ENCODE data around the gene LPCAT4. TPM values are rescaled to one million over a fixed set of nuclear protein-coding genes. Genes with fewer than 3 reads are reported as not detected.

The LPCAT4 gene
- total RNA-seq, 4 donors from 2014 or later = 2.4 to 73.1 (median 7.3) TPM

GRCh38 chr15:34336231-34336990 lies 30.6 kb downstream of the LPCAT4 start:
- Histone ChIP-seq H3K27me3 (no peaks in the 10 kb centered on the region), H3K9me3 (no peaks in the 10 kb centered on the region), H3K27ac (peak overlapping the region; percentile 84 to 90), H3K4me3 (peak overlapping the region; percentile 69 to 89), H3K36me3 (no peaks in the 10 kb centered on the region), H3K4me1 (peaks cover 8 to 10% of the 10 kb centered on the region in 2 donors)
- TF ChIP-seq POLR2A (IDR thresholded peaks at IDR 0.05) = no peak
- TF ChIP-seq, protein P1, sequence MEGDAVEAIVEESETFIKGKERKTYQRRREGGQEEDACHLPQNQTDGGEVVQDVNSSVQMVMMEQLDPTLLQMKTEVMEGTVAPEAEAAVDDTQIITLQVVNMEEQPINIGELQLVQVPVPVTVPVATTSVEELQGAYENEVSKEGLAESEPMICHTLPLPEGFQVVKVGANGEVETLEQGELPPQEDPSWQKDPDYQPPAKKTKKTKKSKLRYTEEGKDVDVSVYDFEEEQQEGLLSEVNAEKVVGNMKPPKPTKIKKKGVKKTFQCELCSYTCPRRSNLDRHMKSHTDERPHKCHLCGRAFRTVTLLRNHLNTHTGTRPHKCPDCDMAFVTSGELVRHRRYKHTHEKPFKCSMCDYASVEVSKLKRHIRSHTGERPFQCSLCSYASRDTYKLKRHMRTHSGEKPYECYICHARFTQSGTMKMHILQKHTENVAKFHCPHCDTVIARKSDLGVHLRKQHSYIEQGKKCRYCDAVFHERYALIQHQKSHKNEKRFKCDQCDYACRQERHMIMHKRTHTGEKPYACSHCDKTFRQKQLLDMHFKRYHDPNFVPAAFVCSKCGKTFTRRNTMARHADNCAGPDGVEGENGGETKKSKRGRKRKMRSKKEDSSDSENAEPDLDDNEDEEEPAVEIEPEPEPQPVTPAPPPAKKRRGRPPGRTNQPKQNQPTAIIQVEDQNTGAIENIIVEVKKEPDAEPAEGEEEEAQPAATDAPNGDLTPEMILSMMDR (IDR thresholded peaks at IDR 0.05) = no peak
- intact Hi-C loops (cut with DNase I; ENCODE audit: low total_unique reads) = no loop called here
- DNase-seq = no peak

DNA sequence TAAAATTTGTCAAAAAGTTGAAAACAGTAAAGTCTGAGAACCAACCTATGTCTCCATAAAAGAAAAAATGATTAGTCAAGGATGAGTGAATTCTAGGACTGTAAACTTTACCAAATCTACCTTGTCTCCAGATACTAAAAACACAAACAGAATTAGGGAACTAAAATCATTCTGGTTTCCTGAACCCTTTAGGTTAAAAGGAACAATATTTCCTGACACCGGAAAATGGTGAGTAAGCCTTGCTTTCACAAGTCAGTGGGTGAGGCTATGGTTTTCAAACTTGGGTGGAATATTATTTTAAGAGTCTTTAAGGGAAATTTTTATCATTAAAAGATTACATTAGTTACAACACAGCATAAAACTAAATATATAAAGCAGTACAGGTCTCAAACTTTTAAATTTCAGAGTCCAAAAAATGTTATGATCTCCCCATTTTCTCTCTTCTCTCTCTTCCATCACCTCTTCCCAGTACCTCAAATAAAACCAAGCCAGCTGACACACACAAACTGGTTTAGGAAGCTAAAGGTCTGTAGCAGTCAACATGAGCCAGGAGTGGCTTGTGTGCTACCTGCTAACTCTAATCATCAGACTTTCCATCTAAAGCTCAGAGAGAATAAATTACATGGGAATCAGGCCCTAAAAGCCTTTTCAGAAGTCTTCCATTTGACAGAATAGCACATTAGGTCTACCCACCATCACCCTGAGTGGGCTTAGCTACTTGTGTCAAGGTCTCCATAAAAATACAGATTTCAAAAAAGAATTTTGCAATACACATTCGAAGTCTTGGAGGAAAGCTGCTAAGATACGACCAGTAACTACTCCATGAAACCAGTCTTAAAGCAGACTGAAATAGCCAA lies 31.6 kb downstream of the LPCAT4 start:
- Histone ChIP-seq H3K36me3 (no peaks in the 10 kb centered on the region), H3K27me3 (no peaks in the 10 kb centered on the region), H3K27ac (peak overlapping the region; percentile 22 to 66), H3K4me3 (no peak overlapping the region), H3K9me3 (no peaks in the 10 kb centered on the region), H3K4me1 (peaks cover 8 to 10% of the 10 kb centered on the region in 2 donors)
- TF ChIP-seq, protein P1 (IDR thresholded peaks at IDR 0.05) = no peak
- TF ChIP-seq POLR2A (IDR thresholded peaks at IDR 0.05) = no peak
- DNase-seq = no peak
- intact Hi-C loops (cut with DNase I; ENCODE audit: low total_unique reads) = no loop called here

DNA sequence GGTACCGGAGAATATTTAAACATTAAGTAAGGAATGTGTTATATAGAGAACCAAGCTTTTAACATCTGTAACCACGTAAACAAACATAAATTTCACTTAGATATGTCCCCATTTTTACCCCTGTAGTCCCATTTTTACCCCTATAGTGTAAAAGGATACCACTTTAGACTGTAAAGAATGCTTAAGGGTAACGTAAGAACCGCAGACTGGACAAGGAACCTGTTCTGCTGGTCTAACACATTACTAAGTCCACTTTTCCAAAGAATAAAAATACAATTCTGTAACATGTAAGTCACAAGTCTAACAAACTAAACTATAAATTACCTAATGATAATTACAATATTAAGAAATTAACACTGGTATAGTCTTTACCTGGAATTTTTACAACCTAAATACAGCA lies 32.3 kb downstream of the LPCAT4 start:
- no peak for TF ChIP-seq POLR2A (IDR thresholded peaks at IDR 0.05)
- TF ChIP-seq, protein P1 (IDR thresholded peaks at IDR 0.05) = no peak
- H3K27me3 ChIP-seq = no peaks in the 10 kb centered on the region
- no peak overlapping the region for H3K4me3 ChIP-seq
- peaks cover 8 to 10% of the 10 kb centered on the region in 2 donors for H3K4me1 ChIP-seq
- H3K36me3 ChIP-seq = no peaks in the 10 kb centered on the region
- no peak for DNase-seq
- peak overlapping the region in 1 of 2 donors; percentile 11 for H3K27ac ChIP-seq
- intact Hi-C loops (cut with DNase I; ENCODE audit: low total_unique reads) = no loop called here
- no peaks in the 10 kb centered on the region for H3K9me3 ChIP-seq

- TF ChIP-seq, protein P1 (IDR thresholded peaks at IDR 0.05) = no peak
- no peak for TF ChIP-seq POLR2A (IDR thresholded peaks at IDR 0.05)
- intact Hi-C loops (cut with DNase I; ENCODE audit: low total_unique reads) = no loop called here
- no peak overlapping the region for H3K4me3 ChIP-seq
- H3K9me3 ChIP-seq = no peaks in the 10 kb centered on the region
- no peak for DNase-seq
- no peak overlapping the region for H3K27ac ChIP-seq
- H3K4me1 ChIP-seq = peaks cover 8 to 10% of the 10 kb centered on the region in 2 donors
- H3K36me3 ChIP-seq = no peaks in the 10 kb centered on the region
- H3K27me3 ChIP-seq = no peaks in the 10 kb centered on the region
These were observed 34.4 kb downstream of the LPCAT4 start for GRCh38 chr15:34332553-34333120.
